GM15510 (cell line): ENCODE data around the gene GMPPA.

Source experiments
- POLR2A ChIP-seq: IDR thresholded peaks from 3 replicates; pipeline ENCODE4 v1.6.1; 2011; ENCODE audit warnings: borderline replicate concordance; ENCODE audit not compliant: insufficient read length; ENCODE audit errors: extremely low read depth

Gene GMPPA

DNA sequence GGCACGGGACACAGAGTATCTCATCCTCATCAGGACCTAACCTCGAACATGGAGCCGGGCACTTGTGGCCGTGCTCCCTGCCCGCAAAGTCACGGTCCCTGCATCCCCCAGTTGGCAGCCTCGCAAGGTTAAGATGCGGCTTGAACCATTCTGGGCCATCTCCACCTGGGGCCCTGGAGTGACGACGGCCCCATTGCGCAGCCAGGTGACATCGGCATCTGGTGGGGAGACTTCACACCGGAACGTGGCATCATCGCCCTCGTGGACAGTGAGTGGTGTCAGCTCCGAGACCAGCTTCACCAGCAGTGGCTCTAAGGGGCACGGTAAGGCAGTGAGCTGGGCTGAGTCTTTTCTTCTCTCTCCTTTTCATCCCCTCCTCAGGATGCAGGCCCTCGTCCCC lies 57.7 kb downstream of the GMPPA start:
- TF ChIP-seq POLR2A, result no peak
